Spleen (tissue), 7 donors: ENCODE data around the gene SLC28A1.

ENCODE experiments used
- CTCF ChIP-seq, 11 experiments: fragments of 200-600 bp in 7 of 11; fragments of 450-650 bp in 4 of 11; sonication (generic) in 4 of 11; IDR thresholded peaks in 8 of 11; conservative IDR thresholded peaks in 3 of 11; 1 replicate in 7 of 11; 2 replicates in 4 of 11; pipeline versions ENCODE4 v1.4.0 to v1.8.0; 2016 to 2021; ENCODE audit warnings: antibody characterized with exemption in 11 of 11, inconsistent platforms in 4 of 11, mild to moderate bottlenecking in 1 of 11
- POLR2A ChIP-seq, 3 donors: fragments of 450-650 bp; IDR thresholded peaks; one replicate each; pipeline ENCODE4 v1.5.1; 2017; ENCODE audit warnings: antibody characterized with exemption in 3 of 3, mild to moderate bottlenecking in 1 of 3
- POLR2AphosphoS5 ChIP-seq, 3 donors: sonication (generic); formaldehyde crosslinking; IDR thresholded peaks; one replicate each; pipeline ENCODE4 v1.5.1; 2017; ENCODE audit warnings: antibody characterized with exemption in 3 of 3
- donor health status: DM: no; HTN: no; CAD: no; lungs with moderate emphysema.
- donor health status: DM: no; HTN: no; CAD: no.
- donor health status: DM: no; HTN: no; CAD: no.

- TF ChIP-seq CTCF (IDR thresholded peaks at IDR 0.05 in 8 of 11, conservative IDR thresholded peaks at IDR 0.05 in 3 of 11) = no peak
- no peak for TF ChIP-seq POLR2A (IDR thresholded peaks at IDR 0.05)
- no peak for TF ChIP-seq POLR2AphosphoS5 (IDR thresholded peaks at IDR 0.05)
Measured at GRCh38 chr15:84863565-84864443, 20.7 kb upstream of the SLC28A1 start.
